Stimulated activated CD4-positive, alpha-beta T cell treated with anti-CD3 and anti-CD28 coated beads, Interleukin-1b, Interleukin-23, amount 100 ng/mL, for 48 hours (primary cell): Measurements from ENCODE around the gene VSTM4.

ENCODE experiments used
- DNase-seq: peaks from one replicate; pipeline ENCODE4 v3.0.0-alpha.2; 2020

The VSTM4 gene

GRCh38 chr10:49115015-49115795 lies at the start of gene VSTM4:
Gene VSTM4, minus strand, starts transcription at chr10:49115522. Its CDS starts 37 bp downstream, at chr10:49115485.
- no peak for DNase-seq

GRCh38 chr10:49164559-49165188 lies 49.4 kb upstream of the VSTM4 start:
- DNase-seq, result peak; percentile 41

GRCh38 chr10:49163741-49164140 lies 48.4 kb upstream of the VSTM4 start:
- DNase-seq, result no peak

- no peak for DNase-seq
Observed at GRCh38 chr10:49162761-49163310, 47.5 kb upstream of the VSTM4 start.

GRCh38 chr10:49162063-49162462 lies 46.7 kb upstream of the VSTM4 start:
- no peak for DNase-seq

- DNase-seq, result no peak
Observed at GRCh38 chr10:49161411-49161997, 46.2 kb upstream of the VSTM4 start.

GRCh38 chr10:49160814-49161213 lies 45.5 kb upstream of the VSTM4 start:
- DNase-seq, result no peak

- DNase-seq, result no peak
Observed at GRCh38 chr10:49160110-49160509, 44.8 kb upstream of the VSTM4 start.

GRCh38 chr10:49158915-49159314 lies 43.6 kb upstream of the VSTM4 start:
- DNase-seq, result no peak

- no peak for DNase-seq
Observed at GRCh38 chr10:49158404-49158803, 43.1 kb upstream of the VSTM4 start.

- DNase-seq, result no peak
Observed at GRCh38 chr10:49157229-49157628, 41.9 kb upstream of the VSTM4 start.

- no peak for DNase-seq
Observed at GRCh38 chr10:49154641-49155040, 39.3 kb upstream of the VSTM4 start.

GRCh38 chr10:49153971-49154370 lies 38.6 kb upstream of the VSTM4 start:
- DNase-seq, result no peak

GRCh38 chr10:49153115-49153514 lies 37.8 kb upstream of the VSTM4 start:
- no peak for DNase-seq

- no peak for DNase-seq
Observed at GRCh38 chr10:49152663-49153062, 37.3 kb upstream of the VSTM4 start.

- no peak for DNase-seq
Observed at GRCh38 chr10:49152037-49152436, 36.7 kb upstream of the VSTM4 start.

GRCh38 chr10:49151481-49151880 lies 36.2 kb upstream of the VSTM4 start:
- DNase-seq, result no peak

GRCh38 chr10:49151025-49151445 lies 35.7 kb upstream of the VSTM4 start:
- DNase-seq, result no peak

- no peak for DNase-seq
Observed at GRCh38 chr10:49150426-49150825, 35.1 kb upstream of the VSTM4 start.

GRCh38 chr10:49149881-49150280 lies 34.6 kb upstream of the VSTM4 start:
- no peak for DNase-seq

- no peak for DNase-seq
Observed at GRCh38 chr10:49144058-49144720, 28.9 kb upstream of the VSTM4 start.

GRCh38 chr10:49143249-49143648 lies 27.9 kb upstream of the VSTM4 start:
- no peak for DNase-seq
